HepG2 (cell line): ENCODE data around the gene WIPF2. TPM values are rescaled to one million over a fixed set of nuclear protein-coding genes. Genes with fewer than 3 reads are reported as not detected.
A peak's percentile ranks its signal among the peaks of the same experiment; 100 is the strongest.

Experiments
- ETV5 ChIP-seq: IDR thresholded peaks from 2 replicates; pipeline ENCODE4 v1.6.1; 2018; ENCODE audit warnings: missing biosample characterization, missing genetic modification reagents, inconsistent platforms, borderline replicate concordance
- GATAD1 ChIP-seq: IDR thresholded peaks from 2 replicates; pipeline ENCODE4 v1.6.1; 2016; ENCODE audit warnings: missing genetic modification reagents, missing compliant biosample characterization
- HDAC1 ChIP-seq: sonication (generic); formaldehyde crosslinking; IDR thresholded peaks from 2 replicates; pipeline ENCODE4 v1.5.1; 2020; ENCODE audit warnings: mild to moderate bottlenecking, missing genetic modification reagents
- HIVEP1 ChIP-seq: sonication (generic); formaldehyde crosslinking; IDR thresholded peaks from 2 replicates; pipeline ENCODE4 v1.4.0; 2020; ENCODE audit warnings: mild to moderate bottlenecking, missing genetic modification reagents
- KLF9 ChIP-seq: IDR thresholded peaks from 2 replicates; pipeline ENCODE4 v1.6.1; 2016; ENCODE audit warnings: low read depth
- PHF8 ChIP-seq: sonication (generic); formaldehyde crosslinking; IDR thresholded peaks from 2 replicates; pipeline ENCODE4 v1.5.0; 2020; ENCODE audit warnings: missing genetic modification reagents
- ZBTB34 ChIP-seq: sonication (generic); formaldehyde crosslinking; IDR thresholded peaks from 2 replicates; pipeline ENCODE4 v1.8.0; 2022; ENCODE audit warnings: mild to moderate bottlenecking, missing genetic modification reagents
- ZNF432 ChIP-seq: sonication (generic); formaldehyde crosslinking; IDR thresholded peaks from 2 replicates; pipeline ENCODE4 v1.5.0; 2020; ENCODE audit warnings: missing genetic modification reagents, mild to moderate bottlenecking, borderline replicate concordance
- ZNF749 ChIP-seq: sonication (generic); formaldehyde crosslinking; IDR thresholded peaks from 2 replicates; pipeline ENCODE4 v1.8.0; 2022; ENCODE audit warnings: mild to moderate bottlenecking, missing genetic modification reagents, moderate library complexity, borderline replicate concordance
- polyA plus RNA-seq, 8 experiments: library from polyadenylated mRNA; depleted of rRNA in 3 of 8; stranded (reverse) in 7 of 8; unstranded in 1 of 8; fragments of >200 nt; fragmentation: Illumina TruSeq in 4 of 8; extraction: Trizol in 4 of 8; gene quantifications; 2 replicates each; pipeline versions ENCODE4 v1.2.1 to v1.2.3, GENCODE V29; 2011 to 2016; ENCODE audit warnings: low read depth in 4 of 8, missing spikeins in 1 of 8, mixed read lengths in 1 of 8; ENCODE audit not compliant: insufficient read depth in 1 of 8
- total RNA-seq, 5 experiments: library from RNA; depleted of rRNA; stranded (reverse); fragments of >200 nt; fragmentation: Illumina TruSeq; extraction: Trizol; gene quantifications; 2 replicates each; pipeline ENCODE4 v1.2.3, GENCODE V29; 2016; ENCODE audit warnings: low read depth in 1 of 5
- TF ChIP-seq, protein P1 (sequence below): sonication (generic); formaldehyde crosslinking; IDR thresholded peaks from 2 replicates; pipeline ENCODE4 v1.5.1; 2020; ENCODE audit warnings: mild to moderate bottlenecking, missing genetic modification reagents, borderline replicate concordance
- TF ChIP-seq, protein P2 (sequence below): sonication (generic); formaldehyde crosslinking; IDR thresholded peaks from 2 replicates; pipeline ENCODE4 v1.4.0; 2020; ENCODE audit warnings: low read depth, mild to moderate bottlenecking, missing genetic modification reagents
- TF ChIP-seq, protein P3 (sequence below), 2 experiments: sonication (generic) in 1 of 2; formaldehyde crosslinking in 1 of 2; IDR thresholded peaks; 2 replicates each; pipeline versions ENCODE4 v1.4.0 to v1.6.1; 2016 to 2020; ENCODE audit warnings: borderline replicate concordance in 1 of 2, low read depth in 1 of 2, mild to moderate bottlenecking in 1 of 2, missing genetic modification reagents in 1 of 2

Gene WIPF2
- total and polyA plus RNA-seq, 2 of the 13 experiments (the other 11 are each of a cell fraction or from before 2014, with no cell fraction given): 7.2 to 10.8 TPM

DNA sequence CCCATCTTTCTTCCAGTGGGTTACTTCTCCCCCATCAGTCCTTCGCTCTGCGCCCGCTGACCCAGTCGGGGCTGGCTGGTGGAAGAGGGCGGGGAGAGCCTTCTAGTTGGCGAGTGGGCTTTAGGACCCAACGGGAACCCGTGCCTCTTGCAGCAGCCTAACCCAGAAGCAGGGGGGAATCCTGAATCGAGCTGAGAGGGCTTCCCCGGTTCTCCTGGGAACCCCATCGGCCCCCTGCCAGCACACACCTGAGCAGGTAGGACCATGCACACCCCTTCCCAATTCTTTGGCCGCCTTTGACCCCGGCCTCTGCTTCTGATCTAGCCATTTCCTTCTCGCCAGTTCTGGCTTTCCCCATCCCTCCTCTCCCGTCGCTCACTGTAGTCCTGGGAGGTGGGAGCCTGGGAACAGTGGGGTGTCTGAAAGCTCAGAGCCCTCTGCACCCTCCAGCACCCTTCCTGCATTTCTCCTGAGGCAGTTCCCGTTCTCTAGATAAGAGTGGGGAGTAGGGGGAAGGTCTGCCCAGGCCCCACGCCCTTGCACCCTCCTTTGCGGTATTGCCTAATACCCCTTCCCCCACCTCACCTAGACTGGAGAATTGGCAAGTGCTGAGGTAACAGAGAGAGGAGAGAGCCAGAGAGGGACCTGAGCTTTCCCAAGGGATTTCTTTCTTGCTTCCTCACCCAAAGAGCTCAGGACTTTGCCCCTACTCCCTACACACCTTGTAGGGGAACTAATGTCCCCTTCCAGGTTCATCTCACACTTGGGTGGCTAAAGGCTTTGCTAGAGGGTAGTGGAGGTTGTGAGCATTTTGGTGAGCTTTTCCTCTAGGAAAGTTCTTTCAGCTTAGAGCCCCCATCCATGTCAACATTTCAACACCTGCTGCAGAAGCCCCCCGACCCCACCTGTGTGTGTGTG, 90.2 kb downstream of the WIPF2 start, which contains the start of gene RARA (continued):
- TF ChIP-seq, protein P1, sequence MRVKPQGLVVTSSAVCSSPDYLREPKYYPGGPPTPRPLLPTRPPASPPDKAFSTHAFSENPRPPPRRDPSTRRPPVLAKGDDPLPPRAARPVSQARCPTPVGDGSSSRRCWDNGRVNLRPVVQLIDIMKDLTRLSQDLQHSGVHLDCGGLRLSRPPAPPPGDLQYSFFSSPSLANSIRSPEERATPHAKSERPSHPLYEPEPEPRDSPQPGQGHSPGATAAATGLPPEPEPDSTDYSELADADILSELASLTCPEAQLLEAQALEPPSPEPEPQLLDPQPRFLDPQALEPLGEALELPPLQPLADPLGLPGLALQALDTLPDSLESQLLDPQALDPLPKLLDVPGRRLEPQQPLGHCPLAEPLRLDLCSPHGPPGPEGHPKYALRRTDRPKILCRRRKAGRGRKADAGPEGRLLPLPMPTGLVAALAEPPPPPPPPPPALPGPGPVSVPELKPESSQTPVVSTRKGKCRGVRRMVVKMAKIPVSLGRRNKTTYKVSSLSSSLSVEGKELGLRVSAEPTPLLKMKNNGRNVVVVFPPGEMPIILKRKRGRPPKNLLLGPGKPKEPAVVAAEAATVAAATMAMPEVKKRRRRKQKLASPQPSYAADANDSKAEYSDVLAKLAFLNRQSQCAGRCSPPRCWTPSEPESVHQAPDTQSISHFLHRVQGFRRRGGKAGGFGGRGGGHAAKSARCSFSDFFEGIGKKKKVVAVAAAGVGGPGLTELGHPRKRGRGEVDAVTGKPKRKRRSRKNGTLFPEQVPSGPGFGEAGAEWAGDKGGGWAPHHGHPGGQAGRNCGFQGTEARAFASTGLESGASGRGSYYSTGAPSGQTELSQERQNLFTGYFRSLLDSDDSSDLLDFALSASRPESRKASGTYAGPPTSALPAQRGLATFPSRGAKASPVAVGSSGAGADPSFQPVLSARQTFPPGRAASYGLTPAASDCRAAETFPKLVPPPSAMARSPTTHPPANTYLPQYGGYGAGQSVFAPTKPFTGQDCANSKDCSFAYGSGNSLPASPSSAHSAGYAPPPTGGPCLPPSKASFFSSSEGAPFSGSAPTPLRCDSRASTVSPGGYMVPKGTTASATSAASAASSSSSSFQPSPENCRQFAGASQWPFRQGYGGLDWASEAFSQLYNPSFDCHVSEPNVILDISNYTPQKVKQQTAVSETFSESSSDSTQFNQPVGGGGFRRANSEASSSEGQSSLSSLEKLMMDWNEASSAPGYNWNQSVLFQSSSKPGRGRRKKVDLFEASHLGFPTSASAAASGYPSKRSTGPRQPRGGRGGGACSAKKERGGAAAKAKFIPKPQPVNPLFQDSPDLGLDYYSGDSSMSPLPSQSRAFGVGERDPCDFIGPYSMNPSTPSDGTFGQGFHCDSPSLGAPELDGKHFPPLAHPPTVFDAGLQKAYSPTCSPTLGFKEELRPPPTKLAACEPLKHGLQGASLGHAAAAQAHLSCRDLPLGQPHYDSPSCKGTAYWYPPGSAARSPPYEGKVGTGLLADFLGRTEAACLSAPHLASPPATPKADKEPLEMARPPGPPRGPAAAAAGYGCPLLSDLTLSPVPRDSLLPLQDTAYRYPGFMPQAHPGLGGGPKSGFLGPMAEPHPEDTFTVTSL: no peak
- TF ChIP-seq KLF9 (CRISPR knock-in tag) (no peak), ZBTB34 (CRISPR knock-in tag) (no peak), PHF8 (CRISPR knock-in tag) (0 out of 2 replicates have a peak, but pooled peaks have one; percentile 41), GATAD1 (CRISPR knock-in tag) (0 out of 2 replicates have a peak, but pooled peaks have one; percentile 27), ETV5 (CRISPR knock-in tag) (peak; percentile 14; the same call in 1 of the 2 replicates), ZNF432 (CRISPR knock-in tag) (no peak), HDAC1 (0 out of 2 replicates have a peak, but pooled peaks have one; percentile 22), HIVEP1 (peak; percentile 99), ZNF749 (CRISPR knock-in tag) (0 out of 2 replicates have a peak, but pooled peaks have one; percentile 52)
- TF ChIP-seq, protein P2, sequence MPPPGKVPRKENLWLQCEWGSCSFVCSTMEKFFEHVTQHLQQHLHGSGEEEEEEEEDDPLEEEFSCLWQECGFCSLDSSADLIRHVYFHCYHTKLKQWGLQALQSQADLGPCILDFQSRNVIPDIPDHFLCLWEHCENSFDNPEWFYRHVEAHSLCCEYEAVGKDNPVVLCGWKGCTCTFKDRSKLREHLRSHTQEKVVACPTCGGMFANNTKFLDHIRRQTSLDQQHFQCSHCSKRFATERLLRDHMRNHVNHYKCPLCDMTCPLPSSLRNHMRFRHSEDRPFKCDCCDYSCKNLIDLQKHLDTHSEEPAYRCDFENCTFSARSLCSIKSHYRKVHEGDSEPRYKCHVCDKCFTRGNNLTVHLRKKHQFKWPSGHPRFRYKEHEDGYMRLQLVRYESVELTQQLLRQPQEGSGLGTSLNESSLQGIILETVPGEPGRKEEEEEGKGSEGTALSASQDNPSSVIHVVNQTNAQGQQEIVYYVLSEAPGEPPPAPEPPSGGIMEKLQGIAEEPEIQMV (CRISPR knock-in tag): peak; percentile 83; the same call in 1 of the 2 replicates
- TF ChIP-seq, protein P3, sequence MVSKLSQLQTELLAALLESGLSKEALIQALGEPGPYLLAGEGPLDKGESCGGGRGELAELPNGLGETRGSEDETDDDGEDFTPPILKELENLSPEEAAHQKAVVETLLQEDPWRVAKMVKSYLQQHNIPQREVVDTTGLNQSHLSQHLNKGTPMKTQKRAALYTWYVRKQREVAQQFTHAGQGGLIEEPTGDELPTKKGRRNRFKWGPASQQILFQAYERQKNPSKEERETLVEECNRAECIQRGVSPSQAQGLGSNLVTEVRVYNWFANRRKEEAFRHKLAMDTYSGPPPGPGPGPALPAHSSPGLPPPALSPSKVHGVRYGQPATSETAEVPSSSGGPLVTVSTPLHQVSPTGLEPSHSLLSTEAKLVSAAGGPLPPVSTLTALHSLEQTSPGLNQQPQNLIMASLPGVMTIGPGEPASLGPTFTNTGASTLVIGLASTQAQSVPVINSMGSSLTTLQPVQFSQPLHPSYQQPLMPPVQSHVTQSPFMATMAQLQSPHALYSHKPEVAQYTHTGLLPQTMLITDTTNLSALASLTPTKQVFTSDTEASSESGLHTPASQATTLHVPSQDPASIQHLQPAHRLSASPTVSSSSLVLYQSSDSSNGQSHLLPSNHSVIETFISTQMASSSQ (IDR thresholded peaks at IDR 0.05; ENCODE audit: low read depth): no peak
- TF ChIP-seq, protein P3 (CRISPR knock-in tag; IDR thresholded peaks at IDR 0.05; ENCODE audit: borderline replicate concordance): peak; percentile 60; the same call in 1 of the 2 replicates
